Measurements from ENCODE around the gene OR2T29.
"Not testable (repeated sequence)": the region's sequence is repeated elsewhere in the genome, so short reads cannot be mapped to it uniquely, and the experiment has no call there.

OR2T29 gene

GRCh38 chr1:248562672-248563071 lies at the start of gene OR2T29:
Gene OR2T29 (minus strand): TSS chr1:248562772. CDS start chr1:248559491, 3,281 bp downstream.
- DNase-seq (ENCODE audit: low read depth in 2 of 2) = not testable (repeated sequence)

DNA sequence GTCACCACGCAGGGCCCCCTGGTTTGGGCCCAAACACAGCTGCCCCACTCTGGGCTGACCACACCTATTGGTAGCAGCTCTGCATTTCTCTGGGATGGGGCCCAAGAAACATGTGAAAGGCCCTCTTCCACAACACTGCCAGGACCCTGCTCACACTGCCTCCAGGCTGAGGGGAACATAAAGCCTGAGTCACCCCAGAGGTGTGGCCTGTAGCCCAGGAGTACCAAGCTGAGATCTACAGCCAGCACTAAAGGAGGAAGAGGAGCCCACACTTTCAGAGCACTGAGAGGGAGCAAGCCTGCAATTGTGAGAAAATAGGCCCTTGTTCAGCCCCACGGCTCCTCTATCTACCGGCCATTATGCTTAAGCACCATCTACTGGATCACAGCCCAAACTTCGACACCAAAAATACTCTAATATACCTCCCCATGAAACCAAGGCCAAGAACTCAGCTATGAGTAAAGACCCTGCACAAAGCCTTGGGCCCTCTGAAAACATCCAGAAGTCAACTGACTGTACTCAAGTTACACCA lies 49.4 kb upstream of the OR2T29 start:
- DNase-seq (ENCODE audit: low read depth in 2 of 2) = peak in 1 of 2 experiments; percentile 3

- DNase-seq (ENCODE audit: low read depth in 2 of 2) = no peak
These were observed 47.7 kb upstream of the OR2T29 start for GRCh38 chr1:248610301-248610700.

GRCh38 chr1:248599396-248599795 lies 36.8 kb upstream of the OR2T29 start:
- no peak for DNase-seq (ENCODE audit: low read depth in 2 of 2)

- no peak for DNase-seq (ENCODE audit: low read depth in 2 of 2)
These were observed 35.0 kb upstream of the OR2T29 start, which contains the start of gene OR2T10 for GRCh38 chr1:248597589-248597988. Gene OR2T10 (minus strand): TSS chr1:248597700. CDS start chr1:248593768, 3,932 bp downstream.

DNA sequence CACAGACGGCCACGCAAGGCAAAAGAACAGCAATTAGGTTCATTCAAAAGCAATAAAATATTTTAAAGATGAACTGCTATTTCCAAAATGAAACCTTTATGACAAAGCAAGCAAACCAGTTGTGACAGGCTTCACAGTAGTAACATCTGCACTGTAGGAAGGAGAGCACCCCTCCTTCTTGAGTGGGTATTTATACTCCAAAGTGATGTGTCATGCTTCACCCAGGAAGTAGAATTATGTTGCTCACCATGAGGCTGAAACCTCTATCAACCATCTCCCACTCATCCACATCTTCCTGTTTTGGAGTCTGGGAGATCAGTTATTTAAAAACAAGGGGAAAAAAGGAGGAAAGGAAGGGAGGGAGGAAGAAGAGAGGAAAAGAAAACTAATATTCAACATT lies 34.0 kb upstream of the OR2T29 start:
- no peak for DNase-seq (ENCODE audit: low read depth in 2 of 2)

- DNase-seq (ENCODE audit: low read depth in 2 of 2) = no peak
These were observed 30.7 kb upstream of the OR2T29 start for GRCh38 chr1:248593226-248593625.

DNA sequence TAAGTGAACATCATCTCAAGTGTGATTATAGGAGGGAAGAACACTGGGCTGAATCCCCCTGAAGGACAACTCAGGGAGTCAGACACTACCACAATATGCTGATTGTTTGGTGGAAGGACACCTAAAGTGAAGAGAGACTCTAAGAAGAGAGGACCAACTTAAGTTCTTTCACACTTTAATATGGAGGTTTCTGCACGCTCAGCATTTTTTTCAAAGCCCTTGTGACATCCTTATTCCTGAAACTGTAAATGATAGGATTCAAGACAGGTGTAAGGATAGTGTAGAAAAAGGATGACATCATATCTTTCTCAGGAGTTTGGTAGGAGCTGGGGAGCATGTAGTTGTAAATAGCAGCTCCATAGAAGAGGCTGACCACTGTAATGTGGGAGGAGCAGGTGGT lies 30.1 kb upstream of the OR2T29 start:
- no peak for DNase-seq (ENCODE audit: low read depth in 2 of 2)

- no peak for DNase-seq (ENCODE audit: low read depth in 2 of 2)
These were observed 27.5 kb upstream of the OR2T29 start for GRCh38 chr1:248590055-248590454.

DNA sequence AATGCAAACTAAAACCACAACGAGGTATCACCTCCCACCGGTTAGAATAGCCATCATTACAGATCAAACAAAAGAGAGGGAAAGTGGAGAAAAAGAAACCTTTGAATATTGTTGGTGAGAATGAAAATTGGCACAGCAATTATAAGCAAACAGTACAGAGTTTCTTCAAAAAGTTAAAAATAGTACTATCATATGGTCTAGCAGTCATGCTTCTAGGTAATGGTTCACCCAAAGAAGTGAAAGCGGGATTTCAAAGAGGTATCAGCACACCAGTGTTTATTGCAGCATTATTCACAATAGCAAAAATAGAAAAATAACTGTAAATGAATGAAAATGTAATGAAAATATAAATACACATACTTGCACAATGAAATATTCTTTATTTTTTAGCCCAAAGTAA lies 26.8 kb upstream of the OR2T29 start:
- no peak for DNase-seq (ENCODE audit: low read depth in 2 of 2)

DNA sequence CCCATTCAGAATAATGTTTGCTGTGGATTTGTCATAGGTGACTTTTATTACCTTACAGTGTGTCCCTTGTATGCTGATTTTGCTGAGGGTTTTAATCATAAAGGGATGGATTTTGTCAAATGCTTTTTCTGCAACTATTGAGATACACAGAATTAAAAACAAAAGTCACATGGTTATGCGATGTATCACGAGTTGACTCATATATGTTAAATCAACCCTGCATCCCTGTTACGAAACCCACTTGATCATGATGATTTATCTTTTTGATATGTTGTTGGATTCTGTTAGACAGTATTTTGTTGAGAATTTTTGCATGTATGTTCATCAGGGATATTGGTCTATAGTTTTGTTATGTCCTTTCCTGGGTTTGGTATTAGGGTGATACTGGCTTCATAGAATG lies 22.7 kb upstream of the OR2T29 start:
- no peak for DNase-seq (ENCODE audit: low read depth in 2 of 2)

DNA sequence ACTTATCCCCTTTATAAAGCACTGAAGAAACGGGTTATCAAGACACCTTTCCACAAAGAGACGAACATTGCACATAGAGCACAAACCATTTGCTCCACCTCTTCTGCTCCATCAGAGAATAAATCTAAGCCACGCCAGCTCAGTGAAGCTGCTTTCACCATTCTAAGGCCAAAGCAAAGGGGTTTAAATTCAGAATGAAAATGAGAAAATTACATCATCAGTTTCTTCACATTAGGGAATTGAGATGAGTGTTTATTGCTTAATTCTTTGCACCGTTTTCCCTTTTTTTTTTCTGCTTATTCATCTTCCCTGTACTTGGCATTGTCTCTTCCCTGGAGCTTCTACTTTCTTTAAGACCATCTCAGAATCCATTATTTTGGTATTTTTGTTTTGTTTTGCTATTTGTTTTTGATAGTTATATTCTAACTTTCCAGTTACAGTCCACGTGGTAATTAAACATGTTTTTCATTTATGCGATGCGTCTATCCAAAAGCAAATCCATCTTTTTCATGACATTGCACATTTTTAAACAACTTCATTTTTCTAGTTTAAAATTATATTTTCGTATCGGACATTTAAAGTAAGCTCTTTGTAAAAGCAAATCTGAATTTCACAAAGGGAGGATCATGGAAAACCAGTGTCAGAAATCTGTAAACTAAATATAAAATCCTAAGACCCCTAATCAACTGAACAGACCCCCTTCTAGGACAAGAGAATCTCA lies 13.8 kb upstream of the OR2T29 start:
- DNase-seq (ENCODE audit: low read depth in 2 of 2) = no peak

DNA sequence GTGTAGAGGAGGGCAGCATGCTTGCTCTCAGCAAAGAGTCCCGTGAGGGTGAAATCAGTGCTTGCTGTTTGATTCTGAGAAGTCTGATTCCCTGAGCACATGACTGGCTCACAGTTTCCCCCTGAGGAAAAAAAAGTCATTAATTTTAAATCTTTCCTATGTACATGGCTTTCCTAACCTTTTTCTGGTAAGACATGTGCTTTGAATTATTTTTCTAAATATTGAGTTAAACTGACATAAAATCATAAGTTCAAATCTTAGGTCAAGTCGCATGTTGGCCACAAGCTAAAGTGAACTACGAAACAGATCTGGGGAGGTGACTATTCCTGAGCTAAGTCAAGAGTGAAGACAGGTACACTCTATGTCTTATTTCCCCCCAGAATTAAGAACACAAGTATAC lies 12.1 kb upstream of the OR2T29 start, which contains the start of gene OR2T34:
TSS of gene OR2T34 (minus strand) at position 101 of the 400 bp plus-strand sequence. CDS start at position 101, 0 bp downstream.
- DNase-seq (ENCODE audit: low read depth in 2 of 2) = not testable (repeated sequence)

DNA sequence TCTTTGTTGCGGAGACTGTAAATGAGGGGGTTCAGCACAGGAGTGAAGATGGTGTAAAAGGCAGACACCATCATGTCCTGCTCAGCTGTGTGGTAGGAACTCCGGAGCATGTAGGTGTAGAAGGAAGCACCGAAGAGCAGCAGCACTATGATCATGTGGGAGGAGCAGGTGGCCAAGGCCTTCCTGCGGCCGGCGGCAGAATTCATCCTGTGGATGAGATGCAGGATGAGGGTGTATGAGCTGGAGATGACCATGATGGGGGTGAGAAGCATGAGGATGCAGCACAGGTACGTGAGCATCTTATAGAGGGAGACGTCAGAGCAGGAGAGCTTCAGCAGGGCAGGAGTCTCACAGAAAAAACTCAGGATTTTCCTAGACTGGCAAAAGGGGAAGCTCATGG lies 11.3 kb upstream of the OR2T29 start:
- not testable (repeated sequence) for DNase-seq (ENCODE audit: low read depth in 2 of 2)

DNA sequence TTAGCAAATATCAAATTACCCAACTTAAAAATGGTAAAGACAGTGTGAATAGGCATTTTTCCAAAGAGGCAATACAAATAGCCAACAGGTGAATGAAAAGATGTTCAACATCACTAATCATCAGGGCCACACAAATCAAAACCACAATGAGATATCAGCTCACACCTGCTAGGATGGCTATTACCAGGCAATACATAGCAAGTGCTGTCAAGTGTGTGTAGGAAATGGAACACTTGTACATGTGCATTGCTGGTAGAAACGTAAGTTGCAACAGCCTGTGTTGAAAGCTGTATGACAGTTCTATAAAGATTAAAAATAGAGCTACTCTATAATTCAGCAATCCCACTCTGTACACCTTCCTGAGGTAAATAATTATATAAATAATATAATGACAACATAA lies 9.5 kb upstream of the OR2T29 start:
- DNase-seq (ENCODE audit: low read depth in 2 of 2) = not testable (repeated sequence)

GRCh38 chr1:248570811-248571210 lies 8.2 kb upstream of the OR2T29 start:
- DNase-seq (ENCODE audit: low read depth in 2 of 2) = not testable (repeated sequence)

- DNase-seq (ENCODE audit: low read depth in 2 of 2) = not testable (repeated sequence)
These were observed 6.5 kb upstream of the OR2T29 start for GRCh38 chr1:248569049-248569448.

DNA sequence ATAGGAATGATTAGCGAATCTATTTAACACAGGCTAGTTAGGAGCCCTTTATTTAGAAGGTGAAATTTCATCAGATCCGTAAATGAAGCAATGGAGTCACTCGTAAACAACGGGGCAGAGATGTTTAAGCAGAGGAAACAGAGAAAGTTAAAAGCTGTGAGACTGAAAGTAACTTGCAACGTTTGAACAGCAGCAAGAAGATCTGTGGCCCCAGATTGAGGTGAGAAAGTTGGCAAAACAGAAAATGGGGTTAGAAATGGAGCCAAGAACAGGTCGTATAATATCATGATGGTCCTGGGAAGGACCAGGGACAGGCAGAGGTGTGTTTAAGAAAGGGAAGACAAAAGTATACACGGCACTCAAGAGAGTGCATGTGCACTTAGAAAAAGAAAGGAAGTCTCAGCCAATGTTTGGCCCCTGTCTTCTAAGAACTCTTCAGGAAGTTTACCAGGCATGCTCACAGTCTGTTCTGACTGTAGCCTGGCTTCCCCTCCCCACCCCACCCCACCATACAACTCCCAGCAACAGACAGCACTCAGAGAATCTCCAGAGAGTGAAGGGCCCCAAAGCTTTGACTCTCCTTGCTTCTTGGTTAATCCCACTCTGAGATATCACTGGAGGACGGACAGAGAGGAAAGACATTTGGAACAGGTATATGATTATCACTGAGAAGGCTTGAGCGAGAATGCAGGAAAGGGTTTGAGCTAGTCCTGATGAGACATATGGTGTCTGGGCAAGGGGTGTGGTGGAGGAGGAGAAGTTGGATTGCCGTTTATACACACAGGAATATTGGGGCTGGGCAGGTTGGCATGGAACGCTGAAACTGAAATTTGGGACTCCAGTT lies 3.2 kb upstream of the OR2T29 start:
- not testable (repeated sequence) for DNase-seq (ENCODE audit: low read depth in 2 of 2)

GRCh38 chr1:248551027-248551426 lies 11.5 kb downstream of the OR2T29 start:
- DNase-seq (ENCODE audit: low read depth in 2 of 2) = not testable (repeated sequence)

DNA sequence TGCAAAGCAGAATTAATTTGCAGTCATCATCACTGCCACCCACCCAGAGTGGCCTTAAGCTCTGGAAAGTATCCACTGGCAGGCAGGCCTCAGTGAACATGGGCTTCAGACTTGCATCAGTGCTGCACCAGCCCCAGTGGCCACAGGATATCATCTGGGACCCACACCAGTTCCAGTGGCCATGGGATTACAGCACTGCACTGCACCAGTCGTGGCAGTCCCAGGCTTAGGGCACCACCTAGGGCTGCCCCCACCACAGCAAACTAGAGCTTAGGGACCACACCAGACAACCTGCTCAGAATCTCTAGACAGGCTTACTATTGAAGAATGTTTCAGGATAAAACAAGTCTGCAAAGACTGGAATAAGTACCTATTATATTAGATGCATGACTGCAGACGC lies 15.2 kb downstream of the OR2T29 start:
- not testable (repeated sequence) for DNase-seq (ENCODE audit: low read depth in 2 of 2)

- not testable (repeated sequence) for DNase-seq (ENCODE audit: low read depth in 2 of 2)
These were observed 25.1 kb downstream of the OR2T29 start for GRCh38 chr1:248537449-248537848.

DNA sequence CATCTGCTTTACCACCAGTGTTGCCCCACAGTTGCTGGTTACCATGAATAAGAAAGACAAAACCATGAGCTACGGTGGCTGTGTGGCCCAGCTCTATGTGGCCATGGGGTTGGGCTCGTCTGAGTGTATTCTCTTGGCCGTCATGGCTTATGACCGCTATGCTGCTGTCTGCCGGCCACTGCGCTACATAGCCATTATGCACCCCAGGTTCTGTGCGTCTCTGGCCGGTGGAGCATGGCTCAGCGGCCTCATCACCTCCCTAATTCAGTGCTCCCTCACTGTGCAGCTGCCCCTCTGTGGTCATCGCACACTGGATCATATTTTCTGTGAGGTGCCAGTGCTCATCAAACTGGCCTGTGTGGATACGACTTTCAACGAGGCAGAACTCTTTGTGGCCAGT lies 40.7 kb downstream of the OR2T29 start:
- DNase-seq (ENCODE audit: low read depth in 2 of 2) = no peak
